HepG2 (cell line): ENCODE data around the gene FAM83E. TPM values are rescaled to one million over a fixed set of nuclear protein-coding genes. Genes with fewer than 3 reads are reported as not detected.

Source experiments
- GMEB1 ChIP-seq: sonication (generic); formaldehyde crosslinking; IDR thresholded peaks from 2 replicates; pipeline ENCODE4 v1.5.1; 2020; ENCODE audit warnings: missing genetic modification reagents, mild to moderate bottlenecking, borderline replicate concordance
- KMT2A ChIP-seq: sonication (generic); formaldehyde crosslinking; IDR thresholded peaks from 2 replicates; pipeline ENCODE4 v1.4.0; 2020; ENCODE audit warnings: missing genetic modification reagents
- MIER3 ChIP-seq: IDR thresholded peaks from 2 replicates; pipeline ENCODE4 v1.6.1; 2016; ENCODE audit warnings: missing compliant biosample characterization, borderline replicate concordance
- PHF21A ChIP-seq: sonication (generic); formaldehyde crosslinking; IDR thresholded peaks from 2 replicates; pipeline ENCODE4 v1.5.0; 2020; ENCODE audit warnings: mild to moderate bottlenecking, missing genetic modification reagents
- POGK ChIP-seq: sonication (generic); formaldehyde crosslinking; conservative IDR thresholded peaks from 2 replicates; pipeline ENCODE4 v1.8.0; 2022; ENCODE audit warnings: mild to moderate bottlenecking, moderate library complexity, missing genetic modification reagents
- REPIN1 ChIP-seq: sonication (generic); formaldehyde crosslinking; IDR thresholded peaks from 2 replicates; pipeline ENCODE4 v1.8.0; 2022; ENCODE audit warnings: missing genetic modification reagents, low read depth, mild to moderate bottlenecking, borderline replicate concordance
- RFXAP ChIP-seq: sonication (generic); formaldehyde crosslinking; IDR thresholded peaks from 2 replicates; pipeline ENCODE4 v1.4.0; 2020; ENCODE audit warnings: missing genetic modification reagents, borderline replicate concordance
- SOX13 ChIP-seq, 3 experiments: fragments of 450-650 bp in 1 of 3; sonication (generic) in 1 of 3; formaldehyde crosslinking in 1 of 3; IDR thresholded peaks in 2 of 3; conservative IDR thresholded peaks in 1 of 3; 2 replicates each; pipeline versions ENCODE4 v1.5.0 to v1.6.1; 2016 to 2020; ENCODE audit warnings: antibody characterized with exemption in 1 of 3, mild to moderate bottlenecking in 1 of 3, missing compliant biosample characterization in 1 of 3, missing genetic modification reagents in 1 of 3, moderate library complexity in 1 of 3
- THAP11 ChIP-seq: IDR thresholded peaks from 2 replicates; pipeline ENCODE4 v1.6.1; 2016; ENCODE audit warnings: missing biosample characterization, missing genetic modification reagents
- ZFY ChIP-seq: sonication (generic); formaldehyde crosslinking; IDR thresholded peaks from 2 replicates; pipeline ENCODE4 v1.4.0; 2020; ENCODE audit warnings: missing genetic modification reagents
- ZHX2 ChIP-seq, 2 experiments: sonication (generic) in 1 of 2; formaldehyde crosslinking in 1 of 2; IDR thresholded peaks; 2 replicates each; pipeline versions ENCODE4 v1.6.1 to v1.9.0; 2014 to 2022; ENCODE audit warnings: antibody characterized with exemption in 1 of 2, borderline replicate concordance in 1 of 2, inconsistent platforms in 1 of 2, low read depth in 1 of 2, missing genetic modification reagents in 1 of 2
- polyA plus RNA-seq, 8 experiments: library from polyadenylated mRNA; depleted of rRNA in 3 of 8; stranded (reverse) in 7 of 8; unstranded in 1 of 8; fragments of >200 nt; fragmentation: Illumina TruSeq in 4 of 8; extraction: Trizol in 4 of 8; gene quantifications; 2 replicates each; pipeline versions ENCODE4 v1.2.1 to v1.2.3, GENCODE V29; 2011 to 2016; ENCODE audit warnings: low read depth in 4 of 8, missing spikeins in 1 of 8, mixed read lengths in 1 of 8; ENCODE audit not compliant: insufficient read depth in 1 of 8
- total RNA-seq, 5 experiments: library from RNA; depleted of rRNA; stranded (reverse); fragments of >200 nt; fragmentation: Illumina TruSeq; extraction: Trizol; gene quantifications; 2 replicates each; pipeline ENCODE4 v1.2.3, GENCODE V29; 2016; ENCODE audit warnings: low read depth in 1 of 5
- TF ChIP-seq, protein P1 (sequence below): sonication (generic); formaldehyde crosslinking; IDR thresholded peaks from 2 replicates; pipeline ENCODE4 v1.5.1; 2020; ENCODE audit warnings: mild to moderate bottlenecking, missing genetic modification reagents, moderate library complexity

Gene FAM83E
- total and polyA plus RNA-seq, 2 of the 13 experiments (the other 11 are each of a cell fraction or from before 2014, with no cell fraction given): 0.18 to 0.60 TPM

GRCh38 chr19:48624067-48624594 is 9.3 kb upstream of the FAM83E start (continued):
- no peak for TF ChIP-seq SOX13 (IDR thresholded peaks at IDR 0.05)
- peak in 1 of 2 experiments; percentile 22; a peak in 1 of 4 replicates for TF ChIP-seq SOX13 (CRISPR knock-in tag; conservative IDR thresholded peaks at IDR 0.05 in 1 of 2, IDR thresholded peaks at IDR 0.05 in 1 of 2)
- 0 out of 2 replicates have a peak, but pooled peaks have one; percentile 20 for TF ChIP-seq MIER3 (CRISPR knock-in tag)
- peak; percentile 64; the same call in 1 of the 2 replicates for TF ChIP-seq ZFY
- TF ChIP-seq THAP11 (CRISPR knock-in tag): peak; percentile 87
- no peak for TF ChIP-seq POGK
- TF ChIP-seq GMEB1 (CRISPR knock-in tag): peak; percentile 85
- peak; percentile 93 for TF ChIP-seq ZHX2 (IDR thresholded peaks at IDR 0.05; ENCODE audit: low read depth)
- no peak for TF ChIP-seq ZHX2 (CRISPR knock-in tag; IDR thresholded peaks at IDR 0.05; ENCODE audit: borderline replicate concordance)
- TF ChIP-seq PHF21A (CRISPR knock-in tag): peak; percentile 50; the same call in 1 of the 2 replicates
- TF ChIP-seq, protein P1, sequence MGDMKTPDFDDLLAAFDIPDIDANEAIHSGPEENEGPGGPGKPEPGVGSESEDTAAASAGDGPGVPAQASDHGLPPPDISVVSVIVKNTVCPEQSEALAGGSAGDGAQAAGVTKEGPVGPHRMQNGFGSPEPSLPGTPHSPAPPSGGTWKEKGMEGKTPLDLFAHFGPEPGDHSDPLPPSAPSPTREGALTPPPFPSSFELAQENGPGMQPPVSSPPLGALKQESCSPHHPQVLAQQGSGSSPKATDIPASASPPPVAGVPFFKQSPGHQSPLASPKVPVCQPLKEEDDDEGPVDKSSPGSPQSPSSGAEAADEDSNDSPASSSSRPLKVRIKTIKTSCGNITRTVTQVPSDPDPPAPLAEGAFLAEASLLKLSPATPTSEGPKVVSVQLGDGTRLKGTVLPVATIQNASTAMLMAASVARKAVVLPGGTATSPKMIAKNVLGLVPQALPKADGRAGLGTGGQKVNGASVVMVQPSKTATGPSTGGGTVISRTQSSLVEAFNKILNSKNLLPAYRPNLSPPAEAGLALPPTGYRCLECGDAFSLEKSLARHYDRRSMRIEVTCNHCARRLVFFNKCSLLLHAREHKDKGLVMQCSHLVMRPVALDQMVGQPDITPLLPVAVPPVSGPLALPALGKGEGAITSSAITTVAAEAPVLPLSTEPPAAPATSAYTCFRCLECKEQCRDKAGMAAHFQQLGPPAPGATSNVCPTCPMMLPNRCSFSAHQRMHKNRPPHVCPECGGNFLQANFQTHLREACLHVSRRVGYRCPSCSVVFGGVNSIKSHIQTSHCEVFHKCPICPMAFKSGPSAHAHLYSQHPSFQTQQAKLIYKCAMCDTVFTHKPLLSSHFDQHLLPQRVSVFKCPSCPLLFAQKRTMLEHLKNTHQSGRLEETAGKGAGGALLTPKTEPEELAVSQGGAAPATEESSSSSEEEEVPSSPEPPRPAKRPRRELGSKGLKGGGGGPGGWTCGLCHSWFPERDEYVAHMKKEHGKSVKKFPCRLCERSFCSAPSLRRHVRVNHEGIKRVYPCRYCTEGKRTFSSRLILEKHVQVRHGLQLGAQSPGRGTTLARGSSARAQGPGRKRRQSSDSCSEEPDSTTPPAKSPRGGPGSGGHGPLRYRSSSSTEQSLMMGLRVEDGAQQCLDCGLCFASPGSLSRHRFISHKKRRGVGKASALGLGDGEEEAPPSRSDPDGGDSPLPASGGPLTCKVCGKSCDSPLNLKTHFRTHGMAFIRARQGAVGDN (CRISPR knock-in tag): peak; percentile 30; the same call in 1 of the 2 replicates
- no peak for TF ChIP-seq KMT2A (CRISPR knock-in tag)
- 0 out of 2 replicates have a peak, but pooled peaks have one; percentile 31 for TF ChIP-seq REPIN1 (CRISPR knock-in tag)
- peak; percentile 59; the same call in 1 of the 2 replicates for TF ChIP-seq RFXAP (CRISPR knock-in tag)
